Measurements from ENCODE around the gene PATL1.
"Not testable (repeated sequence)": the region's sequence is repeated elsewhere in the genome, so short reads cannot be mapped to it uniquely, and the experiment has no call there.

PATL1 gene

DNA sequence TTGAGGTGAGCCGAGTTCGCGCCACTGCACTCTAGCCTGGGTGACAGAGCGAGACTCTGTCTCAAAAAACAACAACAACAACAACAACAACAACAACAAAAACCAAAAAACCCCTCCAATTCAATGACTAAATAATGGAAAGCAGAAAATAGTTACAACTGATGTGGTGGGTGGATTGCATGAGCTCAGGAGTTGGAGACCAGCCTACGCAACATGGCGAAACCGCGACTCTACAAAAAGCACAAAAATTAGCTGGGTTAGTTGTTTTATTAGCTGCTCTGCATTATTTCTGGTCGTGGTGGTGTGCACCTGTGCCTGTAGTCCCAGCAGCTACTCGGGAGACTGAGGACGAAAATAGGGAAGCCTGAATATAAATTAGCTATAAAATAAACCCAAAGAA lies 2.6 kb upstream of the PATL1 start:
- no peak for DNase-seq

DNA sequence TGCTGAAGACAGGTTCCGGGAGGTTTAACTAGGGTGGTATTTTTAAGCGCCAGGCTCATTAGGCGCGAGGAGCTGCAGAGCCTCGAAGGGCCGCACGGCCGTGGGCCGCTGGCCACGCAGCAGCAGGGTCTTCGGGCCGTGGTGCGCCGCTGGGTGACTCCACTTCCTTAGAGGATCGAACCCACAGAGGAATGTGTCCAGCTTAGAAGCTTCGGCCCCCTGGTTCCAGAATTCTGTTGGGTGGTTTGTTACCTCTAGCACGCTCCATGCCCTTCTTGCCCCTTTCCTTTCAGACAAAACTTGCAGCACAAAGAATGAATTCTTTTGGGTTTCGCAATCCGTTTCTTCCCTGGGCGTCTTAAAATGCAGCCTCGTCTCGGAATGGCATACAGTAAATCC lies 773 bp upstream of the PATL1 start:
- no peak for DNase-seq

DNA sequence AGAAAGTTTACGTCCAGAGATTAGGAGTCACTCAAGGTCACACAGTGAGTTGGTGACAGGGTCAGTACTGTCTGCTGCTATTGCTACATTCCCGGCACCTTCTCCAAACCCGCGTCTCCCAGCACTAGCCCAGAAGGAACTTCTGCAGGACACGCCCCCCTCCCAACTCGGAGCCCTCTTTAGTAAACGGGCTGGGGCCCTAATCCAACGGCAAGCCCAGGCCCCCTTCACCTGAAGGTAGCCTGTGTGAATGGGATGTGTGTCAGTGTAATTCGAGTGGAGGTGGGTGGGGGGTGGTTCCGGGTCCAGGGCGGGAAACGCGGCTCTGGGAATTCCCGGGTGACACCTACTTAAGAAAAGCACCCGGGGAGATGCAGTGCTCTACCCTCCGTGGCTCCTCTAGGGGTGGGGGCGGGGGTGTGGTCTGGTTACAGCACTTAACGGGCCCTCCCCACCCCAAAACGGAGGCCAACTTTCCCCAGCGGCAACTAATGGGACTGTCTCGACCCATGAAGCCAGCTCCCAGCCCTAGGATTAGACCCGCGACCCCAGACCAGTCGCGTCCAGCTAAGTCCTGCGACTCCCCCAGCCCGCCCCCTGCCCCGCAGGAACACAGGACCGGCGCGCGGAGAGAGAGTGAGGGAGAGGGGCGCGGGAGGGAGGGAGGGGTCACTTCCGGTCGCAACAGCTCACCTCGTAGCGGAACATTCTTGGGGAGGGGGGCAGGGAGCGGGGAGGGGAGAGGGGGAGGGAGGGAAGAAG lies 468 bp downstream of the PATL1 start:
- peak; percentile 60 for DNase-seq

DNA sequence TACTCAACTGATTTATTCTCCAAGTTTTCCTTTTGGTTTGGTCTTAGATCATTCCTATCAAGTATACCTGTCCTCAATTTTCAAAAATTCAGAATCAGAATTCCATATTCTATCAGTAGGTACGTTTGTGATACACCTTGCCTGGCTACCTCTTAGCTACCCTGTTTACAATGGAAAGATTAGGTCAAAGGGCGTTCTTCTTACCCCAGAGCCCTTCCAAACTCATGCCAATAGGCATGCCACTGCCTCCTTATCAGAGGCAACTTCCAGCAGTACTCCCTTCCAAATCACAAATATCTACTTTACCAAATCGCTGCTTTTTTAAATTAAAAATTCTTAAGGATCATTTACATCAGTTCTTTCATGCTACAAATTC lies 1.0 kb downstream of the PATL1 start:
- no peak for DNase-seq

DNA sequence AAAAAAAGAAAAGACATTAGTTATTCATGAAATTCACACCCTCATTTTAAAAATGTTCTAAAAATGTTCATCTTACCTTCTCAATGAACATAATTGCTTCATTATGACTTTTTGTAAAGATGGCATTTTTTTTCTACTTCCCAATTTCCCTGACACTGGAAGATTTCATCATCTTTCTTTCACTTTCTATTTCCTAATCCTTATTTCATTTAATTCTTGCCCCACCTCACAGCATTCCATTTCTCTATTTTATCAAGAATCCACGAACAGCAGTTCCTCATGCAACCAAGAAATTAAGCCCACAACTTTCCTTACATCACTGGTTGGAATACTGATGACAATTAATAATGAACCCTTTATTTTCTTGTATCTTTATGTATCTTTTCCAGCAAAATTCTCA lies 1.9 kb downstream of the PATL1 start:
- no peak for DNase-seq

DNA sequence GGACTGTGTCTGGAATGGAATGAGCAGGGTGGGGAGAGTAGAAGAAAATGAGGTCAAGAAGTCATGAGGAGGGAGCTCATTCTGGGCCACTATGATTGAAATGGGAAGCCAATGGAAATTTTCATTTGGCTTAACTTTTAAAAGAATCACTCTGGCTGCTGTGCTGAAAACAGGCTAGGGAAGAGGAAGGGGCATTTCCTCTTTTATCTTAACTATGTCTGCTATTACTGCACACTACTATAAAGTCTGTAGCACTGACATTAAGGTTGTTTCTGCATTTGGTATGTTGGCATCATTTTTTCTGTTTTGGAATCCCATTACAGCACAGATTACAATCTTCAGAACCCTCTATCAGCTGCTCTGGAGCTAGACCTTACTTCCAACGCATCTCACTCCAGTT lies 8.2 kb downstream of the PATL1 start:
- no peak for DNase-seq

DNA sequence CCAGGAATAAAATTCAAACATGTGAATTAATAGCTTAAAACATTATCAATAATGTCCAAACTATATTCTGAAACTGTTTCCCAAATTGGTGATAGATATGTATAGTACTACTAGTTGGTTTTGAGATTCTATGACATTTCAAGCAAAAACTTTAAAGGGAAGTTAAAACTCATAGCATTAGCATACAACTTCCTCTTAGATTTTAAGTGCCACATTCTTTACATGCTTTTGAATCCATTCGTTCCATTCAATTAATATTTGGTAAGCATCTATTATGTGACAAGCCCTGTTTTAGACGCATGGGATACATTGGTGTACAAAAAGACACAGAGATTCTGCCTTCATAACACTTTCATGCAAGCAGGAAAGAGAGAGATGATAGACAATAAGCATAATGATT lies 8.9 kb downstream of the PATL1 start:
- DNase-seq: no peak

DNA sequence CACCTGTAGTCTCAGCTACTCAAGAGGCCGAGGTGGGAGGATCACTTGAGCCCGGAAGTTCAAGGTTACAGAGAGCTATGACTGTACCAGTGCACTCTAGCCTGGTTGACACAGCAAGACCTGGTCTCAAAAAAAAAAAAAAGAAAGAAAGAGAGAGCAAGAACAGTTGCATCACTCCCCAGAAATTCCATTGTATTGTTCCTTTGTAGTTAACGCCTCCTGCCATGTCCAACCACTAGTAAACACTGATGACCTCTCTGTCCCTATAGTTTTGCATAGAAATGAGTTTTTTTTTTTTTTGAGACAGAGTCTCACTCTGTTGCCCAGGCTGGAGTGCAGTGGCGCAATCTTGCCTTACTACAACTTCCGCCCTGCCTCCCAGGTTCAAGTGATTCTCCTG lies 10.8 kb downstream of the PATL1 start:
- DNase-seq: no peak

DNA sequence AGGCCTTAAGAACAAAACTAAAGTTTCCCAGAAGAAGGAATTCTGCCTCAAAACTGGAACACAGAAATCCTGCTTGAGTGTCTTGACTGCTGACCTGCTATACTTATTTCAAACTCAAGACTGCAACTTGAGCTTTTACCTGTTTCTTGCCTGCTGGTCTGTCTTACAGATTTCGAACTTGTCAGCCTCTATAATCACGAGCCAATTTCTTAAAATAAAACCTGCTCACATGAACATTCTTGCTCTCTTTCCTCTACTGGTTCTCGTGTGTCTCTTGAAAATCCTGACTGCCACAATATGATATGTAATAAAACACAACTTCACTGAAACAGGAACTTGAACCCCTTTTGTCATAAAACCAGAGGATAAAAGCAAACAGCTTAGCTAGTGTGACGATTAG lies 13.9 kb downstream of the PATL1 start:
- DNase-seq: no peak

DNA sequence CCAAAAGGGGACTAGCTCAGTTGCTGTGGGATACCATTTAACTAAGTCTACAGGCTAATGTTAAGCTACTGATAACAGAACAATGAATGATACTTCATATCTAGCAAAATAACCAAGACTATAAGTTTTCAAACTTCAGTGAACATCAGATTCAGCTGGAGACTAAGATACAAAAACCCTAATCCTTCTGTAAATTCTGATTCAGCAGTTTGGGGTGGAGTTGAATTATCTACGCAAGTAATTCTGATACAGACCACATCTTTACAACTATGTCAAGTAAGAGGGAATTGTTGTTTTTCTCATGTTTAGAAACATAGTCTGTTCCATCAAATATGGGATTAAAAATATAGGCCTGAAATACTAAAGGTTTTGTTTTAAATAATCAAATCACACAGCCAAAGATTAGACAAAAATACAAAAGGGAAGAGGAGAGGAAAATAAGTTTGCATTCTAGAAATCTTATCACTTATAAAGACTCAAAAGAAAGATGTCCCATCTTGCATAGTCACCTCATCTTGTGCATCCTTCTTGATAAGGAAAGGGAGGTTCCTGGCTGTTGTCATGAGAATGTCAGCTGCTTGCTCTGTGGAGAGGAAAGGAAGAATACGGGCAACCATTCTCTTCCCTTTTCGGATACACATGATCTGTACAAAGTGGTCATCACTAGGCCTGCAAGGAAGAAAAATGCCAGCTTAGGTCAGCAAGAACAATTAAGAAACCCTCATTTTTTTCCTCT lies 21.4 kb downstream of the PATL1 start:
- DNase-seq: no peak

DNA sequence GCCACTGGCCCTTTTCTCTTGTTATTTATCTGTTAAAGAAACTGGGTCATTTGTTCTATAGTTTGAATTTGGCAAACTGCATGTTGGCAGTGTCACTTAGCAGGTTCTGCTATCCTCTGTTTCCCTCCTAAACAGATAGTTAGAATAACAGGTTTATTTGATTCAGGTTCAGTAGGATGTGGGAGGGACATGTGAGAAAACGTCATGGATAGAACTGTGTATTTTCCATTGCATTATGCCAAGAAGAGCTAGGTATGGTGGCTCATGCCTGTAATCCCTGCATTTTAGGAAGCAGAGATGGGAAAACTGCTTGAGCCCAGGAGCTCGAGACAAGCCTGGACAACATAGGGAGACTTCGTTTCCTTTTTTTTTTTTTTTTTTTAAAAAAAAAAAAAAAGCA lies 24.3 kb downstream of the PATL1 start:
- no peak for DNase-seq

DNA sequence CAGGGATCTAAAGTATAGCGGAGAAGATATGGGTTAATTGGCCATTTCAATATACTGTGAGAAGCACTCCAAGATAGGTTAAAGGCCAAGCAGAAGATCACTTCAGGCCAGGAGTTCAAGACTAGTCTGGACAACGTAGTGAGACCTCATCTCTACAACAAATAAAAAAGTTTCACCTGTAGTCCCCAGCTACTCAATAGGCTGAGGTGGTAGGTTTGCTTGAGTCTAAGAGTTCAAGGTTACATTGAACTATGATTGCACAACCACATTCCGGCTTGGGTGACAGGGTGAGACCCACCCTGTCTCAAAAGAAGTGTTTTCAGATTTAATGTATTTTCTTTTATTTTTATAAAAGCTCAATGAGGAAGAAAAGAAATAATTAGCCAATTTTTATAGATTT lies 25.4 kb downstream of the PATL1 start:
- no peak for DNase-seq

DNA sequence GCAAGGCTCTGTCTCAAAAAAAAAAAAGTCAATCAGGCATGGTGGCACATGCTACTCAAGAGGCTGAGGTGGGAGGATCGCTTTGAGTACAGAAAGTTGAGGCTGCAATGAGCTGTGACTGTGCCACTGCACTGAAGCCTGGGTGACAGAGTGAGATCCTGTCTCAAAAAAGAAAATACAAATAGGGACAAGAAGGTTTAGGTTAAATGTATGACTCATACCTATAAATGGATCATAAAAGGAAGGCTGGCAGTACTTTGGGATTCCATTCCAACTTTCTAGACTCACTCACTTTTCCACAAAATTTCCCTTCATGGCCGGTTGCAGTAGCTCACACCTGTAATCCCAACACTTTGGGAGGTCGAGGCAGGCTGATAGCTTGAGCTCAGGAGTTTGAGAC lies 27.7 kb downstream of the PATL1 start:
- no peak for DNase-seq

DNA sequence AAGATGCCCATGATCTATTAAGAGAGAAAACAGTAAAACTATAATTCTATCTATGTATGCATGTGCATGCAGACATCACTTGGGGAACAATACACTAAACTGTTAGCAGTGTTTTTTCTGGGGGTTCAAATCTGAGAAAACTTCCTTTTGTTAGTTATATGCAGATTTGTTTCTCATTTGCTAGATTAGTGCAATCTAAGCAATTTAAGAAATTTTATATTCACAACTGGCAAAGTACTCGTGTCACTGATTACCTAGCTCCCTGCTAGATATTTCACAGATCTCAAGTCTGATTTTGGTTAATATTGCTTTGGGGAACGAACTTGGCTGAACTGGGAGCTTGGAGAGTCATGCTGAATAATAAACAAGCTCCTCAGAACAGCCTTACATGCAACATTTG lies 38.3 kb downstream of the PATL1 start:
- DNase-seq: no peak

DNA sequence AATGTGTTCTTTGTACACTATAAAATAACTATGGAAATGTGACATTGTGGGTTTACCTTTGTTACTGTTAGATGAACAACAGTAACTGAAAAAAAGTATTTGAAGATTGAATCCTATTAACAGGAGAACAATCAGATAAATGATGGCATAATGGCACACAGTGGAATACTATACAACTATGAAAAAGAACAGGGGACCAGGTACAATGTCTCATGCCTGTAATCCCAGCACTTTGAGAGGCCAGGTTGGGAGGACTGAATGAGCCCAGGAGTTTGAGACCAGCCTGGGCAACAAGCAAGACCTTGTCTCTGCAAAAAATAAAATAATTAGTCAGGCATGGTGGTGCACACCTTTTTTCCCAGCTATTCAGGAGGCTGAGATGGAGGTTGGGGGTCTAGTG lies 38.8 kb downstream of the PATL1 start:
- DNase-seq: no peak

DNA sequence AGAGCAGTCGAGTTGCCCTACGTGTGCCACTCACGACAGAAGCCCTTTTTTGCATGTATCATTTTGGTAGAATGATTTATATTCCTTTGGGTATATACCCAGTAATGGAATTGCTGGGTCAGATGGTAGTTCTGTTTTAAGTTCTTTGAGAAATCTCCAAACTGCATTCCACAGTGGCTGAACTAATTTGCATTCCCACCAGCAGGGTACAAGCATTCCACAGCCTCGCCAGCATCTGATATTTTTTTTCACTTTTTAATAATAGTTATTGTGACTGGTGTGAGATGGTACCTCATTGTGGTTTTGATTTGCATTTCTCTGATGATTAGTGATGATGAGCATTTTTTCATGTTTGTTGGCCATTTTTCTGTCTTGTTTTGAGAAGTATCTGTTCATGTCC lies 41.9 kb downstream of the PATL1 start:
- not testable (repeated sequence) for DNase-seq

DNA sequence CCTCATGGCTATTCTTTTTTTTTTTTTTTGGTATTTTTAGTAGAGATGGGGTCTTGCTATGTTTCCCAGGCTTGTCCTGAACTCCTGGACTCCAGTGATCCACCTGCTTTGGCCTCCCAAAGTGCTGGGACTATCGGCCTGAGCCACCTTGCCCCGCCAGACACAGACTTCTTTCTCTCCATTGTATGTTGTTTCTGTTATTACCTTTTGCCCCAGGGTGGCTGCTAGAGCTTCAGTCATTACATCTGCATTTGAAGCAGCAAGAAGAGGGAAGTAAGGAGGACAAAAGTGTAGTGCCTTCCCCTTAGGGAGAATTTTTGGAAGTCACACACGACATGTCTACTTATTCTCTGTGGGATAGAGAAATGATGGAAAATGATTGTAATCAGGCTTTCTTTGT lies 43.1 kb downstream of the PATL1 start:
- DNase-seq: no peak

DNA sequence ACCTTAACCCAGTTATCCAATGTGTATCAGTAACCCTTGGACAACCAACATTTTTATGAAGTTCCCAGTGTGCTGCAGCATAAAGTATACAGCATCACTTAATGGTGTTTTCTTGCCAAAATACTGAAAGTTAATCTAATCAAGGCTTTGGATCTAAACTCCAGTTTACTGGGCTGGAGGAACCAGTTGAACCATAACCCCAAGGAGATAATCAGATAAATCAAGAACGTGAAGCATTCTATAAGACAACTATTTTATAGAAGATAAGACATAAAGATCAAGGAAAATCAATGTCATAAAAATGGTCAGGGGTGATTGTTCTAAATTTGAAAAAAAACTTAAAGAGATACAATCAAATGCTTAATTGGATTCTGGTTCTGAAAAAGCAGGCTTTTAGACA lies 51.0 kb downstream of the PATL1 start:
- no peak for DNase-seq

DNA sequence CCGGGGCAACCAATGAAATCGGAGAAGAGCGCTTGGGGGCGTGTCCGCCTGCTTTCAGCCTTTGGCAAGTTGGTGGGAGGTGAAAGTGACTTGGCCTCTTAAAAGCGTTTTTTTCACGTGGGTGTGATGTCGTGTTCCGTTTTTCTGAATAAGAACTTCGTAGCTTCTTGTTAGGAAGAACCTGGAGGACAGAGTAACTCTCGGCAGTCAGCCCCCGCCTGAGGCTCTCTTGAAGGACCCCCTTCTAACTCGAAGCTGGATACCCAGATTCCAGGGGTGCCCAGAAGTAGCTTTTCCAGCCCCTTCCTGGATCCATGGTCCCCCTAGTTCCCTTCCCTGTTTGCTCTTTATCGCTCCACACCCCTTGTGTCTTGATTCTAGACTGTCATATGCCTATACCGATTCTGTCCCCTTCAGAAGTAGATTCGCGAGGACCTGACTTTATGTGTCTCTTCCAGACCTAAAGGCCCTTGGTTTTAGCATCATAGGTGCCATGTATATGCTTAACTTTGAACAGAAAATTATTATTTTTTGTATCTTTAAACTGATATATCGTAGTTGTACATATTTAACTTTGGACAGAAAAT lies 52.3 kb downstream of the PATL1 start:
- no peak for DNase-seq

DNA sequence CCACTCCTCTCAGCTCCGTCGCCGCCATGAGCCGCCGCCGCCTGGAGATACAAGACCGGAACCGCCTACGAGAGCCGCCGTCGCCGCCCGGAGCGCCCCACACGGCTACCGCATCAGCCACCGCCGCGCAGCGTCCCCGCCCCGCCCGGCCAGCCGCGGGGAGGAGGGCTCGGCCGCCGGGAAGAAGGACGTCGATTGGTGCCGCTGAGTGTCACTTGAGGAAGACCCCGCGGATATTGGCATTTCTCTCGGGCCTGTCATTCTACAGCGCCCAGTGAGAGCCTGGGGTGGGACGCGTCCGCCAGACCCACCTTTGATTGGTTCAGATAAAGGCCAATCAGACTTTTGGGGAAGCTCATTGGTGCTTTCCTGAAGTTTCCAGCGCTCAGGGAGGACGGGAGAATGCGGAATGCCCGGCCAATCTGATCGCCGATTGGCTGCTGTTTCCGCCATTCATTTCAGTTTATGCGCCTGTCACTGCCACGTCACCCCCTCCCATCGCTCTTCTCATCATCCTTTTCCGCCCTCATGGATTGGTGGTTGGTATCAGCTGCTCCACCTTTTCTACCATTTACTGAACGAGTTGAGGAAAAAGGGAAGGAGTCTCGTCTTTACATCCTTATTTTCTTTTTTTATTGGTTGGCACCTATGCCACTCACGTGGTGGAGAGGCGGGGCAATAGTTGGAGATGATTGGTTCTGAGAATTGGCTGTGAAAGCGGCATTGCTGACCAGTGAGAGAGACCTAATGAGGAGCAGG lies 53.0 kb downstream of the PATL1 start, which contains the start of gene OSBP:
Gene OSBP, minus strand, starts transcription at position 138 of the 759 bp plus-strand sequence. Its CDS starts 110 bp downstream, at position 28.
- DNase-seq: peak; percentile 95

DNA sequence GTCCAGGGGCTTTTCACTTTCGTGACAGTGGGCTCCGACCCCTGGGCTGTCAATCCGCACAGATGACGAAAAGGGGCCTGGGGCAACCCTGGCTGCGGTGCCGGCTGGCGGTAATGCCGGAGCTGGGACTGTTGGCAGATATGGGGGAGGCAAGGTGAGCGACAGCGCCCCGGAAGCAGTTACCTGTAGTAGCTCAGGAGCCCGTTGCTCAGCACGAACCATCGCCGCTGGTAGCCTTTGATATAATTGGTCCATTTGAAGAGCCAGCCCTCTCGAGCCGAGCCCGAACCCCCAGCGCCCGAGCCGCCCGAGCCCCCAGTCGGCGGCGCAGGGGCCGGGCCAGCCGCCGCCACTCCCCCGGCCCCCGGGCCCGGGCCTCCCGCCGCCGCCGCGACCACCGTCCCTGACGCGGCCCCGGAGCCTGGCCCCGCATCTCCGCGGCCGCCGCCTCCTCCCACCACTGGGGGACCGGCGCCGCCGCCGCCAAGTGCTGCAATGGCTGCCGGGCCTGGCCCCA lies 53.7 kb downstream of the PATL1 start:
- DNase-seq: peak; percentile 71

DNA sequence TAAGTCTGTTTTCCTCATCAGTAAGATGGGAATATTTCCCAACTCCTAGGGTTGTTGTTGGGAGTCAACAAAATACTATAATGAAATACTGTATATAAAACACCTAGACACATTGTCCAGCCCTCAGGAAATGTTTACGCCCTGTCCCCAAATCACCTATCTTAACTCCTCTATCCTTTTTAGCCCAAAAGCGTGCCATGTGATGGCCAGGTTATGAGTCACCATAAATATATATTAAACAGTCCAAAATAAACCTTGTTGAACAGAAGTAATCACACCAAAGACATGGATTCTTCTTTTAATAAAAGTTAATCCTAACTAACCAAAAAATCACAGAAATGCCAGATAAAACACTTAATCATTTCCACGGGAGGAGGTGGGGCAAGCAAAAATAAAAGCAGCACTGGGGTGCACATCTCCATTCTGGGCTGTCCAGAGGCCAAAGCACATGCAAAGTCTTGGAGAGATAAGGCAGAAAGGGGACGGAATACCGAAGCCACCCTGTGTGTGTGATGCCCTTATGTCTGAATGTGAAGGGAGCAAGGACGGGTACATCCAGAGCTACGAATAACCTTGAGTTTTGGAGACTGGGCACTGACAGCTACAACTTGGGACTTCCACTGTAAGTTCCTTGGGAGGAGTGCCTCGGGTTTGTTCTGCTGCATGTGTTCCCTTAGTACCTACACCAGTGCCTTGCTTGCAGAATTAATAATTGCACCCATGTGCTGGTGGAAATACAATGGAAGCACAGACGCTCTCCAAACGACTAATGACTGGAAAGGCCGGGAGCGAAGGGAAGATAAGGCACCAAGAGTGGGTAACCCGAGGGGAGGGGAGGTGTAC lies 54.3 kb downstream of the PATL1 start:
- no peak for DNase-seq

Data from activated CD4-positive, alpha-beta T cell treated with anti-CD3 and anti-CD28 coated beads, Interleukin-2, amount 50 U/mL, for 1 hour (primary cell).